Measurements from ENCODE around the gene TGFB3.

The TGFB3 gene

DNA sequence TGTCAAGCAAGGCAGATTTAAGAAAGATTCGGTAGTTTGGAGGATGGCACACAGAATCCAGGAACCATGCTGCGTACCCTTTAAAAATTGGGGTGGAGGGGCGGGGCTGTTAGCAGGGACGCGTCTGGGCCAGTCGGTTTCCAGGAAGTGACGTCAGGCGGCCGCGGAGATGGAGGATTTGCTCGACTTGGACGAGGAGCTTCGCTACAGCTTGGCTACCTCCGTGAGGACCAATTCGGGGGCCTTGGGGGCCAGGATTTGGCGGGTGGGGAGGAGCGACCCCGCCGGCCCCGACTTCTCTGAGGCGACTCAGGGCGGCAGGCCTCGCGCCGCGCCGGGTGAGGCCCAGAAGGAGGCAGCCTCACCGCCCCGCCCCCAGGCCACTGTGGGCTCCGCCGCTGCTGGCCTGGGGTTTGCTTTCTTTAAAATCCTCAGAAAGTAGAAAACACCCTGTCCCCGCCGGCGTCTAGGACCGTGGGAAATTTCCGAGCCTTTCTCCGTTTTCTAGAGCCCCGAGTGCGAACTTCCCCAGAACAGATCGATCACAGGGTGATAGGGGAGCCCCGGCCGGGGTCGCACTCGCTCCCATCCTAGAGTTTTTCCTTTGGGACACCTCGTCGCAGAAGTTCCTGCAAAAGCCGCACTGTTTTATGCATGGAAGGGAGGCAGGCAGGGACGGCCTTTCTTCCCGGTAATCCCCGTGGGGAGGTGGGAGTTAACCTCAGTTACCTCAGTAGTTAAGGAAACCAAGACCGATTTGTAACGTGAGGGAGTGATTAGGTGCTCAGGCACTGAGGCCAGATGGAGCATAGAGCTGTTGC is 4.0 kb upstream of the TGFB3 start, which contains the start of gene IFT43:
Gene IFT43 (plus strand): TSS at position 146 of the 821 bp plus-strand sequence. CDS start 24 bp downstream, at position 170.
- no peak for DNase-seq

DNA sequence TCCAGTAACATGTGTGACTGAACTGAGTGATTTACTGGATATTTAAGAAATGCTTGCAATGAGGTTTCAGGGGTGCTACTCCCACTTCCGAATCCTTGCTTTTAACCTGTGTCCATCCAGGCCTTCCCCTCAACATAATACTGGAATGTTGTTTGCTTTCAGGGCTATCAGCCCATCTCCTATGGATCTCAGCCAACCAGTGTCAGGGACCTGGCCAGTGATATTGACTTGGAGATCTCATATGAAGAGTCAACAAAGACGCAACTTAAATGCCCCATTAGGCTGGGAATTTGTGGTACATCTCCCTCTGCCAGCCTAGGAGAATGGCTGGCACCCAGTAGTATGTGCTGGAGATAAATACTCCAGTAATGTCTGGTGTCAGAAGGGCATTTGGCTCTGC is 2.9 kb upstream of the TGFB3 start:
- DNase-seq = no peak

DNA sequence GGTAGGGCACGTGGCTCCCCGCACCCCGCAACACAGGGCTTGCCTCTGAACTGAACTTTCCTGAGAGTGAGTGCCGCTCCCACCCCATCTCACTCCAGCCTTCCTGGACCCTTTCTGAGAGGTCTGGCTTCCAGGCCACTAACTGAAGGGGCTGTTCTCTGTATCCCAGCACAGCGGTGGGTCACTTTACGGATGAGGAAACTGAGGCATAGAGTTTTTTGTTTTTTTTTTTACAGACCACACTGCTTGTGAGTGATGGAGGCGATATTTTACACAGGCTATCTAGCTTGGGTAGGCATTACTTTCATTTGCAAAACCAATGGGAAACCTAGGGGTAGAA is 1.2 kb upstream of the TGFB3 start:
- DNase-seq = no peak

DNA sequence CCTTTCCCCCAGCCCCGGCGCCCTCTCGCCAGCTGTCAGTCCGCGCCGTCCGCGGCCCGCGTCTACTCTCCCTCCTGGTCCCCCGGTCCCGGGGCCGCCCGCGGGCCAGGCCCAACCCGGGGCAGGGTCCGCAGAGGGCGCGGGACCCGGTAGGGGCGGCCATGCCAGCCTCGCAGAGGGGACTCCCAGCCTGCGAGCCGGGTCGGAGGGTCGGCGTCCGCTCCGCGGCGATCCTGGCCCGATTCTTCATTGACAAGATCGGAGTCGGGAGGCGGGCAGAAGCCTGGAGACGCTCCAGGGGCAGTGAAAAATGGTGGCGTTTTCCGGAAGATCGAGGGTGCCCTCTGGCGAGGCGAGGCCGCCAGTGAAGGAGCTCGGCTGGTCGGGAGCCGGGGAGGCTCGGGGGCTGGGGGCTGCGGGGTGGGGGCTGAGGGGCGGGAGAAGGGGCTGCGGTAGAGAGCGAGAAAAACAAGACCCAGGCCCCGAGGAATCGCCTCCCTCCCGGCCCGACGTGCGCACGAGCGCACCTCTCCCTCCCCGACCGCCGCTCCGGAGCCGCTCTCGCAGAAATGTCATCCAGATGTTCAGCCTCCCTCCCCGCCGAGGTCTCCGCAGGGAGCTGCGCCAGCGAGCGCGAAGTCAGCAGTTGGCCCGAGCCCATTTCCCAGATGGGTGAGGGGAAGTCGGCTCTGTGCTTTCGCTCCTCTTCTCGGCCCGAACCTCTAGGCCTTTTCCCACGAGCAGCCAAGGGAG is 647 bp upstream of the TGFB3 start:
- DNase-seq = no peak

DNA sequence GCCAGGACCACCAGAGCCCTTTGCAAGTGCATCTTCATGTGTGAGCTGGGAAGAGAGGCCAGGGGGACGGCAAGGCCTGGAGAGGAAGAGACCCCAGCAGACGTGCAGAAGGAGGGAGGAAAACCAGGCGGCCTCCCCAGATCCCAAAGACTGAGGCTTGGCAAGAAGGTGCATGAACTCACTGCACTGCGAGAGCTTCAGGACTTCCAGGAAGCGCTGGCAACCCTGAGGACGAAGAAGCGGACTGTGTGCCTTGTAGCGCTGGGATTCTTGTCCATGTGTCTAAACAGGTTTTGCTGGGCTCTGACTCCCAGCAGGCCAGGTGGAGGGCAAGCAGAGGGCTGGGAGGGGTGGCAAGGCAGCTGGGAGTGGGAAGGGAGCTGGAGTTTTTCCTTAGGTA is 939 bp downstream of the TGFB3 start:
- no peak for DNase-seq

DNA sequence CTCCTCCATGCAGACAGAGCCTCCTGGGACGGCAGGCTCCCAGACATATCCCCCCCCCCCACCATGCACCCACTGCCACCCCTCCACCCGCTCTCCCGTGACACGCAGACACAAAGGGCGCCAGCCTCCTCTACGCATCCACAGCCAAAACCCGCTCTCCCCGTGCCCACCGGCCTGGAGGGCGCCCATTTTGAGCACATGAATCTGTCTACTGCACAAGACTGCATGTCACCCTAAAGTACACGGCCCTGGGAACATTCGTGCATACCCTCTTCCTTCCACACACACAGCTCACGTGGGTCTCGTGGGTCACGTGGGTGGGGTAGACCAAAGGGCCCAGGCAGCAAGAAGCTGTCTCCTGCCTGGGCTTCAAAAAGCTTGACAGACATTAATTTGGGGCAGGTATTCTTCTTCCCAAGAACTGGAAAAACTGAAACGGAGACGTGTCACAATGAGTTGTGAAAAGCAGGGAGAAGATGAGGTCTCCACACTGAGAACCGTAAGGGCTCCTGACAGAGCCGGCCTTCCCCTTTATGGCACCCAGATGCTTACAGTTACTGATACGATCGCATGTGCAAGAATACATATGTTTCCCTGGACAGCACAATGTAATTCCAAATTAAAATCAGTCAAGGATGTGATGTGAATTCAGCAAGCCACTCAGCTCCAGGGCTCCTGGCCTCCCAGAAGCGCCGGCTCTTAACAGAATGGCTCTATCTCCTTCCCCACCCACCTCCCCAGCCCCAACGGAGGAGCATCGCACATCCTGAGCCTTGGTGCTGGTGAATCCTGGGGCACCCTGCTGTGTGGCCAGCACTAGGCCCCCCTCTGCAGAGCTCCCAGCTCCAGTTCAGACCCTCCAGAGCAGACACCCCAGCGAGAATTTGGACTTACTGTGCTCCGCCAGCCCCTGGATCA is 1.9 kb downstream of the TGFB3 start:
- no peak for DNase-seq

DNA sequence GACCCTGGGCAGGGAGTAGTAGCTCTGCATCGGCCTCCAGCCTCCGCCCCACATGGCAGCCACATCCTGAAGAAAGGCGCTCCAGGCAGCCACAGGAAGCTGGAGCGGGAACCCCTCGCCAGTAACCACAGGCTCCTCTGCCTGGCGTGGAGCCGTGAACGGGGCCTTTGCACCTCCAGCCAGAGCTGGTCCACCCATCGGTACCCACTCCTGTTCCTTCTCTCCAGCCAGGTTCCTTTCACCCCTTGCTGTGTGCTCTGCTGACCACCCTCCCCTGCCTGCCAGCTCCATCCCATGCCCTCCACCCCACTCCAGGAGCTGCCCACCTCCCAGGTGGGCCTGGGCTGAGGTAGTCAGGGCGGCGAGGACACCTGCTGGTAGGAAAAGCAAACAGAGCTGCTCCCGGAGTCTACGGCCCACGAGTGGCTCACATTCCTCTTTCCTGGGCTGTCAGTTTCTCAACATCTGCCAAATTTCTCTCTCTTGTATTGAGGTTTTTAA is 2.7 kb downstream of the TGFB3 start:
- DNase-seq = no peak

DNA sequence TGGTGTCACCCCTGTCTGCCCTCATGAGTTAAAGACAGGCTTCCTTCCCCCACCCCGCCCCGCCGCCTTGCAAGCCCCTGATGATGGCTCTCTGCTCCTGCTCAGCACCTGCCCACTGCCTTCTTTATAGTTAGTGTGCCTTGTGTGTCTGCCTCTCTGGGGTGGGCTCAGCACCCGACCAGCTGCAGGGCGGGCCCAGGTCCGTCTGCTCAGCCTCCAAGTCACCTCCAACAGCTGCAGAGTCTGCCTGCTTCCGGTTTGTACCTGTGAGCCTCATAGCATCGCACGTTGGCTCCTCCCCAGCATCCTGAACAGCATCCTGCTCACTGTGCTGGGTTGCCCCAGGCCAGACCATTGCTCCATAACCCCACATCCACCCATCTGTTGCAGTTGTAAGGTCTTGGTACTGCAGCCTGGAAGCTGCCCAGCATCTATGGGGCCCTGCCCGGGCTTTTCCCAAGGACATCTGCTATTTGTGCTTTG is 3.5 kb downstream of the TGFB3 start:
- no peak for DNase-seq

DNA sequence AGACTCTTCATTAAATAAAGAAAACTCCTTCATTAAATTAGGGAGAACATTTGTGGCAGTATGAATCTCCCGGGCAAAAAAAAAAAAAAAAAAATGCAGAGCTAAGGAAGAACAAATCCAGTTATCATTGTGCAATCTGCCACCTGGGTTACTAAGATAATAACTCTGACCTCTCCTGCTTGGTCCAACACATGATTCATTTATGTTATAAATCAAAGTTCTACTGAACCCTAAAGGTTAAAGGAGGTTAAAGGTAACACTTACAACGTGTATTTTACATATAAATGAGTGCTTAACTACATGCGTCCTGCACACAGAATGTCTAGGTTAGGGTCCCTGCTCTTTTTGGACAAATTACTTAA is 4.2 kb downstream of the TGFB3 start:
- DNase-seq = no peak

DNA sequence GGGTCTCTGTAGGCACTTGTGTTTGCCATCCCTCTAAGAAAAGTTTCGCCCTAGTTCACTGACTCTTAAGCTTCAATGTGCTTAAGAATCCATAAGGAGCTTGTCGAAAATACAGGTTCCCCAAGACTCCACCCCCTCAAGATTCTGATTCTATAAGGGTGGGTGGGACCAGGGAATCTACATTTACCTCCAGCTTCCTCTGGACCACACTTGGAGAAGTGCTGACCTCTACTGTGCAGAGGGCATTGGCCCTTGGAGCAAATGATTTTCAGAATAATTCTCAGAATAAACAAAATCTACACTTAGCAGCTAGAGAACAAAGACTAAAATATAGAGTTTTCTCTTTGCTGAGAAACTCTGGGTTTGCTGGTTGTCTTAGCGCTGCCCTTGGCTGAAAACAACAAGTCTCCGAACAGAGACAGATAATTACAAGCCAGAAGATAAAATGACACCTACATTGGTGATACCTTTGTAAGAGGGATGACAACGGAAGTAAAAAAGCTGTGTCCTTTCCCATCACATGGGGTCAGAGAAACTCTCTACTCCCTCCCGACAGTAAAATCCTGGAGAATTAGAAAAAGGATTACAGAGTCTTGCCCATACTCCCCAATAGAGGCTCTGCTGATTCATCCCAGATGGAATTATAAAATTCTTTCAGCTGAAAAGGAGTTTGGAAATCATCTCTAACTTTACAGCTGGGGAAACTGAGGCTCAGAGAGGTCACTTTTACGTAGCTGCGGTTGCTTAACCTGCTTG is 4.8 kb downstream of the TGFB3 start:
- no peak for DNase-seq

DNA sequence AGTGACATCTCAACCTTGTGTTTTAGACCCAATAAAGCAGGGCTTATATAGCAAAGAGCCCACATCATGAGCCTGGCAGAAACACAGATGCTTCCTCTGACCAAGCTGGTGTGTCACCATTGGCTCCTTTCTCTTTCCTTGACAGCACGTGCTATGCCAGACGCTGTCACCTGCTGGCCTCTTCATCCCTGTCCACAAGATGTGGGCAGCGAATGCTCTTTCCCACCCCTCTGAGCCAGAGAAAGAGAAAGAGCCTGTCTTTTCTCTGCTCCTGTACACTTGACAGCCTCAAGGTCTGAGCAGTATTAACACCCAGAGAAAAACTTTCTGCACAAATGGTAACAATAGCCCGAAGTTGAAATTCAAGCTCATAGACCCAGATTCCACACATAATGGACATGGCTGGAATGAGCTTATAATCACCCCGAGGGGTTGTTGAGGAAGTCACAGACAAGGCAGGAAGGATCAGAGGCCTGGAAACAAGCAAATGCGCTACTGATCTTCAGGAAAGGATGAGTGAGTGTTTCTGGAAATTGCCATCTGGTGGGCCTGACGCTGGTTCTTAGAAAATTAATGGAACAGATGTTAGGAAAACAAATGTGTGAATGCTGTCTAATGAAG is 8.9 kb downstream of the TGFB3 start:
- no peak for DNase-seq

DNA sequence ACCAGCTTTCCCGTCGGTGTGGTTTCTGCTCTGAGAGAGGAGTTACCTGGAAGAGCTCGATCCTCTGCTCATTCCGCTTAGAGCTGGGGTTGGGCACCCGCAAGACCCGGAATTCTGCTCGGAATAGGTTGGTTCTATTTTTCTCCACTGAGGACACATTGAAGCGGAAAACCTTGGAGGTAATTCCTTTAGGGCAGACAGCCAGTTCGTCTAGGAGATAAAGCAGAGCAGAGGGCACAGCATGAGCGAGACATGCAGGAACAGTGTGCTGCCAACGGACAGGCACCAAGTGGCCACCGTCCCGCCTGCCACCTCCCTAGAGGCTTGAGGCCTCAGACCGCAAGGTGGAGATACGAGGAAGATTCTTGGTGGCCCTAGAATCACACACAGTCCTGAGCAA is 10.3 kb downstream of the TGFB3 start:
- DNase-seq = no peak

DNA sequence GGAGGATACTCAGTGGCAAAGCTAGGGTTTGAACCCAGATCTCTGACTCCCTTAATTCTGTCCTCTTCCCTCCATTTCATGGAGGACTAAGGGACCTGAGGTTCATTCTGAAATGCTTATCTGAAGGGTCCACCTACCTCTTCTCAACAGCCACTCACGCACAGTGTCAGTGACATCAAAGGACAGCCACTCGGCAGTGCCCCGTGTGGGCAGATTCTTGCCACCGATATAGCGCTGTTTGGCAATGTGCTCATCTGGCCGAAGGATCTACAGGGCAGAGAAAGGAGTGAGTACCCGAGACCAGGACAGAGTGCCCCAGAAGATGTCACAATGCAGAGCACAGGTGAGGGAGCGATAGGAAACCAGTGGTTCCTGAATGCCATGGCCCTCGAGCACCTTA is 10.8 kb downstream of the TGFB3 start:
- DNase-seq = no peak

DNA sequence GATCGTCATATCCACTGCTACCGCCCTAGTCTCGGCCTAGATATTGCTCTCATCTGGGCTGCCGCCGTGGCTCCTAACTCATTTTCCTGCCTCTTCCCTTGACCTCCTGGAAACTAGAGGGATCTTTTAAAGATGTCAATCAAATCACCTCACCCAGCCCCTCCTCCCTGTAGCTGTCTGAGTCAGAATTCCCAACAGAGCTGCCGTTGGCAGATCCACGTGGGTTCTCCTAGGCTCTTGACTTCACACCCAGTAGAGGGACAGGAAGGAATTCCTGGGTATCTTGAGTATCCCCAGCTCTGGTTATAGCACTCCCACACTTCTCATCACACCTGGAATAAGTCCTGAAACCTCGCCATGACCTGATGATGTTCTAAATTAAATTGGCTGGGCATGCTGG is 11.9 kb downstream of the TGFB3 start:
- no peak for DNase-seq

DNA sequence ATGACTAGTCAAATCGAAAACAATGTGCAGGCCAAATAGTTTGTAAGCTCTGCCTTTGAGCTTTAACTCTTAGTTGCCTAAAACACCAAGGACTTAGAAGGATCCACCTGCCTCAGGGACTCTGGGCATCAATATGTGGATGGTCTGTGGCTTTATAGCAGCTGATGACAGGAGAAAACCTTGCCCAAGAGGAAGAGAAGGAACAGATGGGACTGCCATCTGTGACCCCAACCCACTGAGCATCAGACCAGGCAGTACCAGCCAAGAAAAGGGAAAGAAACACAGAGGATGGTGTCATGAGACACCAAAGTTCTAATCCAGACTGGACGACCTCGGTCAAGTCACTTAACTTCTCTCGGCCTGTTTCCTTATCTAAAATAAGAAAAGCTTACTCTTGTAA is 12.7 kb downstream of the TGFB3 start:
- no peak for DNase-seq

DNA sequence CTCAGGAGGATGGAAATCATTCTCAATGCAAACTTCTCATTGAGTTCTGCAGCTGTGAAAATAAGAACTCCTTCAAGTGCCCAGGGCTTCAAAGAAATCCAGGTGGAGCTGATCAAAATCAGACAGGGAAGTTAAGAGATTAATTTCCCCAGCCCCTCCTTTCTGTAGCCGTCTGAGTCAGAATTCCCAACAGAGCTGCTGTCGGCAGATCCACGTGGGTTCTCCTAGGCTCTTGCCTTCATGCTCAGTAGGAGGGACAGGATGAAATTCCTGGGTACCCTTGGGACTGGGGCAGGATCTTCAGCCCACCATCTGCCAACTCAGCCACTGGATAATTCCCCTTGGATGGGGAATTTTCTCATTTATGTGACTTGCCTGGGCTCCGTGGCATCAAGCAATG is 13.3 kb downstream of the TGFB3 start:
- DNase-seq = no peak

DNA sequence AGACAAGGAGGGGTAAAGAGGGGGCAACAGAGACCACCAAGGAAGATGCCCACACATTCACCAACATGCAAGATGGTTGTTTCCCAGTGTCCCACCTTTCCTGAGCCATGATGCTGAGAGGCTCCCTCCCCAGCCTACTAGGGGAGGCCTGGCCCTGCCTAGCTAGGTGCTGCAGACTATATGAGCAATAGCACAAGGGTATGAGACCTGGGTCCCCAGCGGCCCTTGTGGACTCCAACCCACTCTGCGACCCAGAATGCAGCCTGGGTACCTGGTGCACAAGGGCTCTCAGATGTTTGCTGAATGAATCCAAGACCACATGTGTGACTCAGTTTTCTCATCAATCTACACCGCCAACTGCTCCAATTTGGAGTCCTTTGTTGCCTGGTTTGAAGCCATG is 13.9 kb downstream of the TGFB3 start:
- DNase-seq = no peak

DNA sequence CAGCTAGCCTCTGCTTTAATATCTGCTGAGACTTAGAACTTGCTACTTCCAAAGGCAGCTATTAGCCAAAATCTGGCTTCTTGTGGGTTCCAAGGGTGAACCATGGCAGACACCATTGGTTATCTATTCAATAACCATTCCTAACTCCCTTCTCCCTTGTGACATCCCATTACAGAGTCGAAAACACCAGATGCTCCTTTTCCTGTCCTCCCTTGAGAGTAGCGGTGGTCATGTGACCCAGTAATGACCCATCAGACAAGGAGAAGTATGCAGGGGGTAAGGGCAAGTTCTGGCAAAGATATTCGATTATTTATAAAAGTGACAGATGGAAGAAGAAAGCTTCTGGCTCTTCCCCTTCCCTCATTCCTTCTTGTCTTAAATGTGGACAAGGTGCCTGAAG is 20.1 kb downstream of the TGFB3 start:
- DNase-seq = no peak

DNA sequence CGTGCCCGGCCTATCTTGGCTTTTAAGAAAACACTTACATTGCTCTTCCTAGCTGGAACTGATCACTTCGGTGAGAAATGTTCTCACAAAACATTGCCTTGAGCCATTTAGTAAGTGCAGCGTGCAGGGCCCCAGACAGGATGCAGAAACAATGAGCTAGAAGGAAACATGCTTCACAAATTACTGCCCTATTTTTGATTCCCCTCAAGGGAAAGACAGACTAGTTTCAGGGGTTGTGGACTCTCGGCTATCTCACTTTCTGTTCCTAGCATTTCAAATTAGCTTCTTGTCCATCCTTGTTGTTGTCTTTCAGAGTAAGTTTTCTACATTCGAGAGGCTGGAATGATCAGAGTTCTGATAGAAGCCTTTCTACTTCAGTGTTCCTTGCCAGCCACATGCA is 21.6 kb downstream of the TGFB3 start:
- DNase-seq = no peak

DNA sequence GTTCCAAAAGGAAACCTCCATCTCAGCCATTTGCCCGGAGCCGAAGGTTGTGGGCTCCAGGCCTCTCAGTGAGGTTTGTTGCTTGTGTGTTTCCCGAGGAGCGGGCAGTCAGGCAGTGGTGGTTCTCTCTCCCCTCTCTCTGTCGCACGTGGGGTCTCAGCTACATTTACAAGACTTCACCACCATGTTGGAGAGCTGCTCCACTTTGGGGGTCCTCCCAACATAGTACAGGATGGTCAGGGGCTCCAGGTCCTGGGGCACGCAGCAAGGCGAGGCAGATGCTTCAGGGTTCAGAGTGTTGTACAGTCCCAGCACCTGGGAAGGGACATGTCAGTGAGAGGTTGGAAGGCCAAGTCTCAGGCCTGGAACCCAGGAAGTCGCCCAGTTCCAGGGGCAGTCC is 22.8 kb downstream of the TGFB3 start:
- no peak for DNase-seq

DNA sequence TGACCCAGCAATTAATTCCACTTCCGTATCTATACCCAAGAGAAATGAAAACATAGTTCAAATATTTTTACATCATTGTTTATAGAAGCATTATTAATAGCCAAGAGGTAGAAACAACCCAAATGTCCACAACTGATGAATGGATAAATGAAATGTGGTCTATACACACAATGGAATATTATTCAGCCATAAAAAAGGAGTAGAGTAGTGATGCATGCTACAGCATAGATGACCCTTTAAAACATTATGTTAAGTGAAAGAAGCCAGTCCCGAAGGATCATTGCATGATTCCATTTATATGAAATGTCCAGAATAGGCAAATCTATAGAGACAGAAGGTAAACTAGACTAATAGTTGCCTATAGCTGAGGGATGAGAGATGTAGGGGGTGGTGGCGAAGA is 29.3 kb downstream of the TGFB3 start:
- DNase-seq = no peak

DNA sequence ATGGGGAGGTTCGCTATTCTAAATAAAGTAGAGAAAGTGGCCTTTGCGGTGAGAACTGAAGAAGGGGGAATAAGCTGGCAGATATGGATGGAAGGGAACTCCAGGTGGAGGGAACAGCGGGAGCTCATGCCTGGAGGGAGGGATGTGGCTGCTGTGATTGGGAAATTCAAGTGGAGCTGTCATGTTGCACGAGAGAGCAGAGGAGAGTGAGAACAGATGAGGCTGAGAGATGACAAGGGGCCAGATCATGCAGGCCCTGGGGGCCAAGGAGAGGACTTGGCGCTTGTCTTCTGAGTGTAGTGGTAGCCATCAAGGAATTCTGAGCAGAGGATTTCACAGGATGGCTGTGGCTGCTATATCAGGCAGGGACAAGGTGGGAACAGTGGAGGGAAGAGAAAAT is 35.0 kb downstream of the TGFB3 start:
- no peak for DNase-seq

All from cortex of kidney (tissue), 1 donor.